ENCODE data around the gene SMLR1.

The SMLR1 gene

GRCh38 chr6:130849594-130849993, 22.4 kb downstream of the SMLR1 start:
- no peak overlapping the region for H3K27ac ChIP-seq (ENCODE audit: low read depth, low read length)
- no peaks in the 10 kb centered on the region for H3K27me3 ChIP-seq (ENCODE audit: control insufficient read depth in 5 of 5, insufficient read depth in 4 of 5, low read length in 5 of 5)
- H3K4me3 ChIP-seq (ENCODE audit: low read depth in 1 of 5, low read length in 5 of 5) = no peak overlapping the region
- peaks cover 0 to 16% (median 6%) of the 10 kb centered on the region in 5 donors for H3K4me1 ChIP-seq (ENCODE audit: control insufficient read depth in 5 of 5, insufficient read depth in 5 of 5, low read length in 5 of 5)
- H3K9ac ChIP-seq (ENCODE audit: low read length in 5 of 5) = no peak overlapping the region
- H3K9me3 ChIP-seq (ENCODE audit: control insufficient read depth in 5 of 5, low read length in 5 of 5) = no peaks in the 10 kb centered on the region
- peaks cover 10 to 43% (median 21%) of the 10 kb centered on the region in 5 donors for H3K36me3 ChIP-seq (ENCODE audit: control insufficient read depth in 5 of 5, insufficient read depth in 5 of 5, low read length in 5 of 5)

DNA sequence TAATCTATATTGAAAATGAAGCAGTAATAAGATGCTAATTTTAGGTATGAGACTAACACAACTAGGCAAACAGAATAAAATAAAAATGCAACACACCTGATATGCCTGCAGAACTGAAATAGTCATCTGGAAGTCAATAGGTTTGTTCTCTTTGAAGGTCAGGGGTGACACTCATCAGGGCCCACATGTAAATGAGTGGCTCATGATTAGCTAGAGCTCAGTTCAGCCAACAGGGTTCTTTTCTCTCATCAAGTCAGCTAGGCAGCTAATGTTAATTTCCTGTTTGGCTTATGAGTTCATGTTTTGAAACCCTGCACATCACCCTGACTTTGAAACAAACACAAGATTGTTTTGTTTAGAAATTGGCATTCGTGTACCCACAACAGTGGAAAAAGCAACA, 23.8 kb downstream of the SMLR1 start:
- Histone ChIP-seq H3K9ac (ENCODE audit: low read length in 5 of 5) (no peak overlapping the region), H3K4me3 (ENCODE audit: low read depth in 1 of 5, low read length in 5 of 5) (no peak overlapping the region), H3K9me3 (ENCODE audit: control insufficient read depth in 5 of 5, low read length in 5 of 5) (no peaks in the 10 kb centered on the region), H3K27ac (ENCODE audit: low read depth, low read length) (no peak overlapping the region), H3K4me1 (ENCODE audit: control insufficient read depth in 5 of 5, insufficient read depth in 5 of 5, low read length in 5 of 5) (peaks cover 0 to 16% (median 6%) of the 10 kb centered on the region in 5 donors), H3K27me3 (ENCODE audit: control insufficient read depth in 5 of 5, insufficient read depth in 4 of 5, low read length in 5 of 5) (no peaks in the 10 kb centered on the region), H3K36me3 (ENCODE audit: control insufficient read depth in 5 of 5, insufficient read depth in 5 of 5, low read length in 5 of 5) (peaks cover 13 to 48% (median 21%) of the 10 kb centered on the region in 5 donors)

DNA sequence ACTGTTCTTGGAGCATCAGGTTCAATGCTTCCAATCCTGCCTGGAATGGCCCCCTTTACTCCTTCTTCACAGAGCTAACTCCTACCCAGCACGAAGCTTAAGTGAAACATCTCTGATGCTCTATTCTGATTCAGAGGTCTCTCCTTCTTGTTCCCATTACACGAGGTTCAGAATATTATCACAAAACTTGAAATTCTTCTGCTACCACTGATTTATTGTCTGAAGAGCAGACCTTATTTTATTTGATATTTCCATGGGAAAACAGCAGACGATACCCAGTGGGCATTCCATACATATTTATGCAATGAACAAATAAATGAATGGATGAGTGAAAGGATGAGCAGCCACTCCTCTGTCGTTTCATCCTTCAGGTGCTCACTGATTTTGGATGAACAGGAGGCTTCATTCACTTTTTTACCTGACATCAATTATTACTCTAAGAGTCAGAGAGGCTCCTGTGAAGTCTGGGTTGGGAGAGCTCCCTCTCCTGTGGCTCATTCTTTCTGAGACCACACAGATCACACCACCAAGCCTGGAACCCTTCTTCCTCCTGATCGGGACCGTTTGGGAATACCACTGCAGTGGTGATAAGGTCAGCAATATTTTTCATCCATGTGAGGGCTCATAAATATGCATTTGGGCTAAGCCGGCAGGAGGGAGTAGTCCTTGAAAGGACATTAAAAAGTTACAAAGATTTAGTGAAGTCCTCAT, 25.8 kb downstream of the SMLR1 start:
- Histone ChIP-seq H3K9me3 (ENCODE audit: control insufficient read depth in 5 of 5, low read length in 5 of 5) (no peaks in the 10 kb centered on the region), H3K27me3 (ENCODE audit: control insufficient read depth in 5 of 5, insufficient read depth in 4 of 5, low read length in 5 of 5) (no peaks in the 10 kb centered on the region), H3K36me3 (ENCODE audit: control insufficient read depth in 5 of 5, insufficient read depth in 5 of 5, low read length in 5 of 5) (peaks cover 19 to 58% (median 30%) of the 10 kb centered on the region in 5 donors), H3K4me1 (ENCODE audit: control insufficient read depth in 5 of 5, insufficient read depth in 5 of 5, low read length in 5 of 5) (peaks cover 0 to 10% (median 0%) of the 10 kb centered on the region in 5 donors), H3K4me3 (ENCODE audit: low read depth in 1 of 5, low read length in 5 of 5) (no peak overlapping the region), H3K27ac (ENCODE audit: low read depth, low read length) (no peak overlapping the region), H3K9ac (ENCODE audit: low read length in 5 of 5) (no peak overlapping the region)

DNA sequence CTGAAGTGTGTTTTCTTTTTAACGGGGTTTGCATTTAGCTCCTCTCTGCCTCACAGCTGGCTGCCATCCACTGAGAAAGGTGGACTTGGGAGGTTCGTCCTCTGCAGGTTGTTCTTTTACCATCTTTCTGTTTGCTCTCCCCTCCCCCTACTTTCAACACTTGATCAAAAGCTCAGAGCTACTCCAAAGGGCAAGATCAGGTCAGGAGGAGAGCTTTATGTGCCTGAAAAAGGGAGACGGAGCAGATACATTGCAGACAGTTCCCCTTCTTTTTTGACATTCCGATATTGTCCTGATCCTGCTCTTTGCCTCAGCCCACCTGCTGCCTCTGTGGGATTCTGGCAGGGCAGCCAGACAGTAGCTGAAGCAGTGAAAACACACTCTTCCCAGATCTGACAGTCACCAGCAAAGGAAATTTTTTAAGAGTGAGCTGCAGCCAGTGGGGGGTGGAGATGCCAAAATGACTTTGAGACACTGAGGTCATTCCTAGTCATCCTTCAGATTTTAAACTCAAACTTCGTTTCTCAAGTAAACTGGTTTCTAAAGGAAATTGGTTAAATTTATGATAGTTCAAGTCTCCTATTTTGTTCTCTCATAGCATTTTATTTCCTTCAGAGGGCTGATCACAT, 26.5 kb downstream of the SMLR1 start:
- H3K36me3 ChIP-seq (ENCODE audit: control insufficient read depth in 5 of 5, insufficient read depth in 5 of 5, low read length in 5 of 5) = peaks cover 20 to 65% (median 34%) of the 10 kb centered on the region in 5 donors
- H3K27ac ChIP-seq (ENCODE audit: low read depth, low read length) = no peak overlapping the region
- no peaks in the 10 kb centered on the region for H3K27me3 ChIP-seq (ENCODE audit: control insufficient read depth in 5 of 5, insufficient read depth in 4 of 5, low read length in 5 of 5)
- peaks cover 0 to 10% (median 0%) of the 10 kb centered on the region in 5 donors for H3K4me1 ChIP-seq (ENCODE audit: control insufficient read depth in 5 of 5, insufficient read depth in 5 of 5, low read length in 5 of 5)
- H3K4me3 ChIP-seq (ENCODE audit: low read depth in 1 of 5, low read length in 5 of 5) = no peak overlapping the region
- H3K9me3 ChIP-seq (ENCODE audit: control insufficient read depth in 5 of 5, low read length in 5 of 5) = no peaks in the 10 kb centered on the region
- H3K9ac ChIP-seq (ENCODE audit: low read length in 5 of 5) = no peak overlapping the region

GRCh38 chr6:130858054-130858453, 30.8 kb downstream of the SMLR1 start:
- no peaks in the 10 kb centered on the region for H3K27me3 ChIP-seq (ENCODE audit: control insufficient read depth in 5 of 5, insufficient read depth in 4 of 5, low read length in 5 of 5)
- peaks cover 31 to 69% (median 44%) of the 10 kb centered on the region in 5 donors for H3K36me3 ChIP-seq (ENCODE audit: control insufficient read depth in 5 of 5, insufficient read depth in 5 of 5, low read length in 5 of 5)
- H3K4me1 ChIP-seq (ENCODE audit: control insufficient read depth in 5 of 5, insufficient read depth in 5 of 5, low read length in 5 of 5) = peaks cover 0 to 4% (median 0%) of the 10 kb centered on the region in 5 donors
- H3K27ac ChIP-seq (ENCODE audit: low read depth, low read length) = no peak overlapping the region
- no peak overlapping the region for H3K9ac ChIP-seq (ENCODE audit: low read length in 5 of 5)
- no peak overlapping the region for H3K4me3 ChIP-seq (ENCODE audit: low read depth in 1 of 5, low read length in 5 of 5)
- H3K9me3 ChIP-seq (ENCODE audit: control insufficient read depth in 5 of 5, low read length in 5 of 5) = no peaks in the 10 kb centered on the region

GRCh38 chr6:130858498-130859160, 31.4 kb downstream of the SMLR1 start:
- Histone ChIP-seq H3K9me3 (ENCODE audit: control insufficient read depth in 5 of 5, low read length in 5 of 5) (no peaks in the 10 kb centered on the region), H3K9ac (ENCODE audit: low read length in 5 of 5) (peak overlapping the region in 1 of 5 donors; percentile 14), H3K4me3 (ENCODE audit: low read depth in 1 of 5, low read length in 5 of 5) (no peak overlapping the region), H3K27me3 (ENCODE audit: control insufficient read depth in 5 of 5, insufficient read depth in 4 of 5, low read length in 5 of 5) (no peaks in the 10 kb centered on the region), H3K4me1 (ENCODE audit: control insufficient read depth in 5 of 5, insufficient read depth in 5 of 5, low read length in 5 of 5) (peaks cover 0 to 2% (median 0%) of the 10 kb centered on the region in 5 donors), H3K27ac (ENCODE audit: low read depth, low read length) (no peak overlapping the region), H3K36me3 (ENCODE audit: control insufficient read depth in 5 of 5, insufficient read depth in 5 of 5, low read length in 5 of 5) (peaks cover 29 to 69% (median 44%) of the 10 kb centered on the region in 5 donors)

DNA sequence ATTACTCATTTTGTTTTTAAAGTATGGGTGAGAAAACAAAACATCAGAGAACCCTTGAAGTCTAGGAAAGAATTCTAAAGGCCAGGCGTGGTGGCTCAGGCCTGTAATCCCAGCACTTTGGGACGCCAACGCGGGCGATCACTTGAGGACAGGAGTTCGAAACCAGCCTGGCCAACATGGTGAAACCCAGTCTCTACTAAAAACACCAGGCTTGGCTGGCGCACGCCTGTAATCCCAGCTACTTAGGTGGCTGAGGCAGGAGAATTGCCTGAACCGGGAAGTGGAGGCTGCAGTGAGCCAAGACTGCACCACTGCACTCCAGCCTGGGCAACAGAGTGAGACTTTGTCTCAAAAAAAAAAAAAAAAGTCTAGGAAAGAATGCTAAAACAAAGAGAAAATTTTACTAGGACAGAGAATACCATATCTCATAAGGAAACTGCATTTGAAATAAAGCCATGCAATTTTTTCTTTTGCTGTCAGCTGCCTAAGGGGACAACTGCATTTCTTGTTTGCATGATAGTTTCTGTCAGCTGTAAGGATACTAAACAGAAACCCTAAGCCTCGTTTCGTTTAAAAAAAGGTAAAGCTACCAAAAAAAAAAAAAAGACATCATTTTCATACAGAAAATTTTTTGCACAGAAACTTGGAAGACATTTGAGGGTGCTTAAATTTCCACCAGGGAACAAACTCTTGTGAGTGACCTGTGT, 32.1 kb downstream of the SMLR1 start:
- Histone ChIP-seq H3K36me3 (ENCODE audit: control insufficient read depth in 5 of 5, insufficient read depth in 5 of 5, low read length in 5 of 5) (peaks cover 31 to 72% (median 49%) of the 10 kb centered on the region in 5 donors), H3K4me1 (ENCODE audit: control insufficient read depth in 5 of 5, insufficient read depth in 5 of 5, low read length in 5 of 5) (no peaks in the 10 kb centered on the region), H3K9me3 (ENCODE audit: control insufficient read depth in 5 of 5, low read length in 5 of 5) (no peaks in the 10 kb centered on the region), H3K9ac (ENCODE audit: low read length in 5 of 5) (no peak overlapping the region), H3K27me3 (ENCODE audit: control insufficient read depth in 5 of 5, insufficient read depth in 4 of 5, low read length in 5 of 5) (no peaks in the 10 kb centered on the region), H3K4me3 (ENCODE audit: low read depth in 1 of 5, low read length in 5 of 5) (no peak overlapping the region), H3K27ac (ENCODE audit: low read depth, low read length) (no peak overlapping the region)

- Histone ChIP-seq H3K4me3 (ENCODE audit: low read depth in 1 of 5, low read length in 5 of 5) (no peak overlapping the region), H3K36me3 (ENCODE audit: control insufficient read depth in 5 of 5, insufficient read depth in 5 of 5, low read length in 5 of 5) (peaks cover 53 to 83% (median 74%) of the 10 kb centered on the region in 5 donors), H3K27ac (ENCODE audit: low read depth, low read length) (no peak overlapping the region), H3K27me3 (ENCODE audit: control insufficient read depth in 5 of 5, insufficient read depth in 4 of 5, low read length in 5 of 5) (no peaks in the 10 kb centered on the region), H3K9ac (ENCODE audit: low read length in 5 of 5) (no peak overlapping the region), H3K4me1 (ENCODE audit: control insufficient read depth in 5 of 5, insufficient read depth in 5 of 5, low read length in 5 of 5) (no peaks in the 10 kb centered on the region), H3K9me3 (ENCODE audit: control insufficient read depth in 5 of 5, low read length in 5 of 5) (no peaks in the 10 kb centered on the region)
Measured at GRCh38 chr6:130862370-130862769, 35.2 kb downstream of the SMLR1 start.

GRCh38 chr6:130863415-130864230, 36.4 kb downstream of the SMLR1 start:
- no peaks in the 10 kb centered on the region for H3K27me3 ChIP-seq (ENCODE audit: control insufficient read depth in 5 of 5, insufficient read depth in 4 of 5, low read length in 5 of 5)
- no peaks in the 10 kb centered on the region for H3K4me1 ChIP-seq (ENCODE audit: control insufficient read depth in 5 of 5, insufficient read depth in 5 of 5, low read length in 5 of 5)
- H3K9me3 ChIP-seq (ENCODE audit: control insufficient read depth in 5 of 5, low read length in 5 of 5) = no peaks in the 10 kb centered on the region
- no peak overlapping the region for H3K9ac ChIP-seq (ENCODE audit: low read length in 5 of 5)
- H3K4me3 ChIP-seq (ENCODE audit: low read depth in 1 of 5, low read length in 5 of 5) = no peak overlapping the region
- H3K36me3 ChIP-seq (ENCODE audit: control insufficient read depth in 5 of 5, insufficient read depth in 5 of 5, low read length in 5 of 5) = peaks cover 45 to 72% (median 65%) of the 10 kb centered on the region in 5 donors
- no peak overlapping the region for H3K27ac ChIP-seq (ENCODE audit: low read depth, low read length)
